ENCODE measurements around the gene GRIA3. TPM values are rescaled to one million over a fixed set of nuclear protein-coding genes. Genes with fewer than 3 reads are reported as not detected.
"Not testable (repeated sequence)": the region's sequence is repeated elsewhere in the genome, so short reads cannot be mapped to it uniquely, and the experiment has no call there.

The GRIA3 gene
- total RNA-seq, 2 donors from 2014 or later = not detected

GRCh38 chrX:123476611-123477219 is 292.6 kb downstream of the GRIA3 start:
- ATAC-seq (replicated peaks in 1 of 2) (no peak), DNase-seq (no peak)
- H3K36me3 Mint-ChIP-seq (ENCODE audit: insufficient read depth in 2 of 2) = no peaks in the 10 kb centered on the region
- no peak overlapping the region for H3K27ac Mint-ChIP-seq
- no peaks in the 10 kb centered on the region for H3K4me1 Mint-ChIP-seq (ENCODE audit: low read depth)
- H3K27me3 Mint-ChIP-seq (ENCODE audit: low read depth) = peaks cover 19% of the 10 kb centered on the region
- no peak overlapping the region for H3K4me3 Mint-ChIP-seq
- H3K9me3 Mint-ChIP-seq = no peaks in the 10 kb centered on the region

DNA sequence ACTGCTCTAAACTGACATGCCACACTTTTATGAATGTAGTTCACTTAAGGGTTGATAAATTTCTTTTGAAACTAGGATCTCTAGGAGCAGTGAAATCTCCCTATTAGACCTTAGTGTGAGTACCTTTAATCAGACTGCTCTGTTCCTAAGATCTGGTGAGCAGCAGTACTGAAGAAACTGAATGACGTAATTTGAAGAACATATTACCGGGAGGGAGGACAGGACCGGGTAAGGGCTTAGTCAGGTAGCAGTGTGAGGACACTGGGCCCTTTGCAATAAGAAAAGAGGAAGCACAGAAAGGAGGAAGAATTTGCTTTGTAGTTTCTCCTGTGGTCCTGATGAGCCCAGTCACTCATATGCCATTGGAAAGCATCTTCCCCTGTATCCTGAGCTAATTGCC is 293.6 kb downstream of the GRIA3 start:
- DNase-seq (no peak), ATAC-seq (replicated peaks in 1 of 2) (no peak)
- Mint-ChIP-seq H3K36me3 (ENCODE audit: insufficient read depth in 2 of 2) (no peaks in the 10 kb centered on the region), H3K4me3 (no peak overlapping the region), H3K4me1 (ENCODE audit: low read depth) (no peaks in the 10 kb centered on the region), H3K27ac (no peak overlapping the region), H3K27me3 (ENCODE audit: low read depth) (peaks cover 21% of the 10 kb centered on the region), H3K9me3 (no peaks in the 10 kb centered on the region)

DNA sequence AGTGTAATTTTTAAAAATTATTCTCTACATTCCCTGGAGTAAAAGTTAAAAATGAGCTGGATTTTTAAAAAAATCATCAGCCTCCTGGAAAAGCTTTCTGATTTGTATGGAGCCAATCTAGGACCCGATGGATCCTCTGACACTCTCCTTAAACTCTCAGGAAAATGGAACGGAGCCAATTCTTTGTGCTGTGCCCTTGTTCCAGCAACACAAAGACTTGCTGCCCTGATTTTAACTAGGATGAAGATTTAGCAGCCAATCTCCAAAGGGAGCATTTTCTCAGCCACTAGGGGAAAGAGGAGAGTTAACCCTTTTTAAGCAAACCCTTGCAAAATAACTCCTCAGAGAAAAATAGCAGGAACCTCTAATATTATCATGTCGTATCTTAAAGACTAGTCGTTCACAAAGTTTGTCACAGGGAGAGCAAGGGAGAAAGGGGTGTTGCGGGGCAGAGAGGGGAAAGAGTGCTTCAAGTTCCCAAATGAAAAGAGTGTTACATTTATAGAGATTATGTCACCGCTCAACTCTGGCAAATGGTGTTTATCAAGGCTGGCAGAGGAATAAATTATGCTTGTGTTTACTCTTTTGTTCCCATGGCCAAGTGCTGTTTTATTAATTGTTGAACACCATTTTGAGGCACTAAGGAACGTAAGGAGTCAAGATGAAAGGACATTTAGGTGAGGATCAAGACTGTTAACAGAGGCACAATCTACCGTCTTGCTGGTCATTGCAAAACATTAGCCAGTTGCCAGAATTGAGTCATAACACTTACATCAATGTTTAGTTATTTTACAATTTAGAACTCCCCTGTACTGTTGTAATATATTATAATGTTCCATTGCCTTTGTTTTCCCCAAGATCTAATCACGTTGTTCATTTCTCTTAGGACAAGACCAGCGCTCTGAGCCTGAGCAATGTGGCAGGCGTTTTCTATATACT is 298.1 kb downstream of the GRIA3 start:
- ATAC-seq (replicated peaks in 1 of 2) = no peak
- Mint-ChIP-seq H3K36me3 (ENCODE audit: insufficient read depth in 2 of 2) (no peaks in the 10 kb centered on the region), H3K27ac (no peak overlapping the region), H3K27me3 (ENCODE audit: low read depth) (peaks cover 21% of the 10 kb centered on the region), H3K4me3 (no peak overlapping the region), H3K9me3 (no peaks in the 10 kb centered on the region), H3K4me1 (ENCODE audit: low read depth) (no peaks in the 10 kb centered on the region)
- DNase-seq = no peak

DNA sequence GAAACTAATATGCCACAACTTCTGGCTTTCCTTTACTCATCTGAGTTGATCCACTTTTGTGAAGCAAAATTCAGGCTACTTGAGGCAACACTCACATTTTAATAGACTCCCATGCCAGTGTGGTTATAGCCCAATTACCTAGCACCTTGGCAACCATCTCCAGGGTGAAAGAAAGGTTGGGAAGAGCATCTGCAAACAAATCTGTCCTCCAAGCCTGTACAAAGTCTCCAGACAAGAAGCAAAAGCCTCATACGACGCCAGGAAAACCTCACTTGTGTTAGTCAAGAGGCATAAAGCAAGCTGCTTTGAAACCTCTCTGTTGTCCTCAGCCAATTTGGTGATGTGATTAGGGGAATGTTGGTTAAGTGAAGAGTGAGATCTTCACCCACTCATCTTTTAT is 302.2 kb downstream of the GRIA3 start:
- Mint-ChIP-seq H3K4me1 (ENCODE audit: low read depth) (no peaks in the 10 kb centered on the region), H3K36me3 (ENCODE audit: insufficient read depth in 2 of 2) (no peaks in the 10 kb centered on the region), H3K27ac (no peak overlapping the region), H3K27me3 (ENCODE audit: low read depth) (peaks cover 9% of the 10 kb centered on the region), H3K9me3 (no peaks in the 10 kb centered on the region), H3K4me3 (no peak overlapping the region)
- ATAC-seq (replicated peaks in 1 of 2) (no peak), DNase-seq (no peak)

DNA sequence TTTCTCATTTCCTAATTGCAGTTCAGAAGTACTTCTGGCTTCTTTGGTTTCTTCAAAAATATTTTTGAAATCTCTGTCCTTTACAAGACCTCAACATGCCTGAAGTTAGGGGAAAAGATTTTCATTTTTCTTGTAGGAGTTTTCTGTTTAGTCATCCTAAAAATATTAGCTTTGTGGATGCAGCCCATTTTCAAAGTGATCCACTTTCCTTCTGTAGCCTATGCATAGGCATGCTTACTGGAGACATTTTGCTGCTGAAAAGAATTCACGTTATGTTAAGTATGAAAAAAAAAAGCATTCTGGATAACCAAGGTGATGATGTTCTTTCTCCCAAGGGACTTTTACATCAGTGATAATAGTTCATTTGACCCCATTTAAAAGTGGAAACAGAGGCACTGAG is 303.2 kb downstream of the GRIA3 start:
- Mint-ChIP-seq H3K4me3 (no peak overlapping the region), H3K27me3 (ENCODE audit: low read depth) (peaks cover 9% of the 10 kb centered on the region), H3K36me3 (ENCODE audit: insufficient read depth in 2 of 2) (no peaks in the 10 kb centered on the region), H3K27ac (no peak overlapping the region), H3K9me3 (no peaks in the 10 kb centered on the region), H3K4me1 (ENCODE audit: low read depth) (no peaks in the 10 kb centered on the region)
- no peak for ATAC-seq (replicated peaks in 1 of 2)
- no peak for DNase-seq

DNA sequence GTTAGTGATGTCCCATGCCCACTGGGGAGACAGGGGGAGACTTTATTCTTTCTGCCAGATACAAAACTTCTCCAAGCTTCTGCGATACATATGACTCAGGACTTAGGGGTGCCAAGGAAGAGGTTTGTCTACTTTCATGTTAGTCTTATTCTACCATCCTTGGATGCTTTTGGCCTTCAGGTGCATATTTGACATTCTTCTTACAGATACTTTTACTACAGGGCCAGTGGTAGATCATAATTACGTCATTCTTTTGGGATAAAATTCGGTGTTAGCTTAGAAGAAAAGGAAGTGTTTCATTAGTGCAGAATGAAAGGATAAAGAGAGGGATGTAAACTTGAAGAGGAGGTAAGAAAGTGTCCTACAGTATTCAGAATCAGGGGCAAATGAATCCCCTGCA is 303.6 kb downstream of the GRIA3 start:
- no peaks in the 10 kb centered on the region for H3K36me3 Mint-ChIP-seq (ENCODE audit: insufficient read depth in 2 of 2)
- peaks cover 9% of the 10 kb centered on the region for H3K27me3 Mint-ChIP-seq (ENCODE audit: low read depth)
- ATAC-seq (replicated peaks in 1 of 2) (no peak), DNase-seq (no peak)
- no peaks in the 10 kb centered on the region for H3K4me1 Mint-ChIP-seq (ENCODE audit: low read depth)
- no peaks in the 10 kb centered on the region for H3K9me3 Mint-ChIP-seq
- no peak overlapping the region for H3K27ac Mint-ChIP-seq
- no peak overlapping the region for H3K4me3 Mint-ChIP-seq

- Mint-ChIP-seq H3K9me3 (no peaks in the 10 kb centered on the region), H3K4me1 (ENCODE audit: low read depth) (no peaks in the 10 kb centered on the region), H3K4me3 (no peak overlapping the region), H3K27me3 (ENCODE audit: low read depth) (peaks cover 9% of the 10 kb centered on the region), H3K27ac (no peak overlapping the region), H3K36me3 (ENCODE audit: insufficient read depth in 2 of 2) (no peaks in the 10 kb centered on the region)
- ATAC-seq (replicated peaks in 1 of 2) (no peak), DNase-seq (no peak)
These were observed 304.9 kb downstream of the GRIA3 start for GRCh38 chrX:123489011-123489410.

DNA sequence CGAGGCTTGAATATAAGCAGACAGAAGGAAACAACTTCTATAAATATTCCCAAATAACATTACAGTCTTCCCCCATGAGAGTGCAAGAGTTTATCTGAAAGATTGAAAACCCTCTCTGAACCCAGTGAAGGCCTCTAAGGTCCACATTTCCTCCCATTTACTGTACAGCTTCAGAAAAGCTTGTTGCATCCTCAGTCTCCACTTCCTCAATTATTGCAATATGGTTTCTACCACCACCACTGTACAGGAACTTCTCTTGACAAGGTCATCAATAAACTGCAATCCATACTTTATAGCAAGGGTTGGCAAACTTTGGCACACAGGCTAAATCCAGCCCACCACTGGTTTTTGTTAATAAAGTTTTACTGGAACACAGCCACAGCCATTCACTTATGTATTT is 309.8 kb downstream of the GRIA3 start:
- Mint-ChIP-seq H3K4me3 (no peak overlapping the region), H3K4me1 (ENCODE audit: low read depth) (no peaks in the 10 kb centered on the region), H3K27ac (no peak overlapping the region), H3K36me3 (ENCODE audit: insufficient read depth in 2 of 2) (no peaks in the 10 kb centered on the region), H3K9me3 (no peaks in the 10 kb centered on the region), H3K27me3 (ENCODE audit: low read depth) (peaks cover 16% of the 10 kb centered on the region)
- ATAC-seq (replicated peaks in 1 of 2) (no peak), DNase-seq (no peak)

GRCh38 chrX:123499787-123500186 is 315.7 kb downstream of the GRIA3 start:
- H3K4me3 Mint-ChIP-seq = no peak overlapping the region
- H3K27ac Mint-ChIP-seq = no peak overlapping the region
- DNase-seq (no peak), ATAC-seq (replicated peaks in 1 of 2) (no peak)
- H3K9me3 Mint-ChIP-seq = no peaks in the 10 kb centered on the region
- no peaks in the 10 kb centered on the region for H3K36me3 Mint-ChIP-seq (ENCODE audit: insufficient read depth in 2 of 2)
- H3K4me1 Mint-ChIP-seq (ENCODE audit: low read depth) = no peaks in the 10 kb centered on the region
- peaks cover 16% of the 10 kb centered on the region for H3K27me3 Mint-ChIP-seq (ENCODE audit: low read depth)

DNA sequence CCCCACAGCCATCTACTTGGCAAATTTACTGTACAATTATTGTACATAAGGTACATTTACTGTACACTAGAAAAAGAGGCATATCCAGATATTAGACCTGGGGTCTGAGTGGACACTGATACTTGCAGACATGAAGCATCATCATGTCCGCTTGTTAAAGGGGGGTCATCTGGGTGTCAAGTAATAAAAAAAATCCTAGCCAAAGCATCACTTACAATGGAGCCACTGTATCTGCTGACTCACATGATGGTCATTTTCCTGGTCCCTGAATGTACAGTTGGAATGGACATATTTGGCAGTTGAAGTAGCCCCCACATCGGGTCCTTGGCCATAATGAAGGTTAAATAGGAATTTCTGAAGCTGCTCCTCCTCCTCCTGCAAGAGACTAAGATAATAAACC is 320.0 kb downstream of the GRIA3 start:
- Mint-ChIP-seq H3K9me3 (peaks cover 0 to 5% of the 10 kb centered on the region in 2 donors), H3K36me3 (ENCODE audit: insufficient read depth in 2 of 2) (peaks cover 0 to 3% of the 10 kb centered on the region in 2 donors), H3K4me1 (ENCODE audit: low read depth) (no peaks in the 10 kb centered on the region), H3K27ac (no peak overlapping the region), H3K27me3 (ENCODE audit: low read depth) (peaks cover 7% of the 10 kb centered on the region), H3K4me3 (no peak overlapping the region)
- DNase-seq (no peak), ATAC-seq (replicated peaks in 1 of 2) (no peak)

DNA sequence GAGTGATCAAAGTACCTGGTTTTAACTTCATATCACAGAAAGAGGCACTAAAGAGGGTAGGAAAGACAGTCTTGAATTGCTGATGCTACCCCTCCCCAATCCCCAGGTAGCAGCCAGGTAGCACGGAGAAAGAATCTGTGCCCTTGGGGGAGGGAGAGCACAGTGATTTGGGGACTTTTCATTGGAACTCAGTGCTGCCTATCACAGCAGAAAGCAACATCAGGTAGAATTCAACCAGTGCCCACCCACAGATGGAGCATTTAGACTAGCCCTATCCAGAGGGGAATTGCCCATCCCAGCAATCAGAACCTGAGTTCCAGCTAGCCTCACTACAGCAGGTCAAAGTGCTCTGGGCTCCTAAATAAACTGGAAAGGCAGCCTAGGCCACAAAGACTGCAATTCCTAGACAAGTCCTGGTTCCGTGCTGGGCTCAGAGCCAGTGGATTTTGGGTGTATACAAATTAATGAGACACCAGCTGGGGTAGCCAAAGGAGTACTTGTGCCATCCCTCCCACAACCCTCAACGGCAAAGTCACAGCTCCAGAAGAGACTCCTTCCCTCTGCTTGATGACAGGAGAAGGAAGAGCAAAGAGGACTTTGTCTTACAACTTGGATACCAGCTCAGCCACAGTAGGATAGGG is 320.7 kb downstream of the GRIA3 start:
- H3K36me3 Mint-ChIP-seq (ENCODE audit: insufficient read depth in 2 of 2) = peaks cover 0 to 3% of the 10 kb centered on the region in 2 donors
- no peaks in the 10 kb centered on the region for H3K27me3 Mint-ChIP-seq (ENCODE audit: low read depth)
- DNase-seq = no peak
- no peak overlapping the region for H3K4me3 Mint-ChIP-seq
- ATAC-seq (replicated peaks in 1 of 2) = no peak
- peaks cover 0 to 5% of the 10 kb centered on the region in 2 donors for H3K9me3 Mint-ChIP-seq
- H3K4me1 Mint-ChIP-seq (ENCODE audit: low read depth) = no peaks in the 10 kb centered on the region
- no peak overlapping the region for H3K27ac Mint-ChIP-seq

GRCh38 chrX:123513585-123514278 is 329.7 kb downstream of the GRIA3 start:
- Mint-ChIP-seq H3K27ac (no peak overlapping the region), H3K27me3 (ENCODE audit: low read depth) (peaks cover 17% of the 10 kb centered on the region), H3K4me1 (ENCODE audit: low read depth) (no peaks in the 10 kb centered on the region), H3K4me3 (peak overlapping the region in 1 of 2 donors; percentile 31), H3K36me3 (ENCODE audit: insufficient read depth in 2 of 2) (peaks cover 2 to 7% of the 10 kb centered on the region in 2 donors), H3K9me3 (peaks cover 13 to 17% of the 10 kb centered on the region in 2 donors)
- ATAC-seq (replicated peaks in 1 of 2) (no peak), DNase-seq (no peak)

- ATAC-seq (replicated peaks in 1 of 2); H3K36me3 Mint-ChIP-seq (ENCODE audit: insufficient read depth in 2 of 2); DNase-seq; H3K27ac Mint-ChIP-seq; H3K4me1 Mint-ChIP-seq (ENCODE audit: low read depth): not testable (repeated sequence)
- H3K4me3 Mint-ChIP-seq = peak overlapping the region in 1 of 2 donors; percentile 31
- peaks cover 13 to 17% of the 10 kb centered on the region in 2 donors for H3K9me3 Mint-ChIP-seq
- peaks cover 17% of the 10 kb centered on the region for H3K27me3 Mint-ChIP-seq (ENCODE audit: low read depth)
These were observed 330.2 kb downstream of the GRIA3 start for GRCh38 chrX:123514279-123514640.

All from activated T-cell treated with anti-CD3 and anti-CD28 coated beads, Interleukin-2, amount 50 U/mL, for 72 hours (primary cell).